ENCODE results near the gene NLN.
"Not testable (repeated sequence)": the region's sequence is repeated elsewhere in the genome, so short reads cannot be mapped to it uniquely, and the experiment has no call there.

NLN gene

GRCh38 chr5:65772963-65773362, 51.0 kb downstream of the NLN start:
- not testable (repeated sequence) for DNase-seq (ENCODE audit: low read depth, low spot score)

DNA sequence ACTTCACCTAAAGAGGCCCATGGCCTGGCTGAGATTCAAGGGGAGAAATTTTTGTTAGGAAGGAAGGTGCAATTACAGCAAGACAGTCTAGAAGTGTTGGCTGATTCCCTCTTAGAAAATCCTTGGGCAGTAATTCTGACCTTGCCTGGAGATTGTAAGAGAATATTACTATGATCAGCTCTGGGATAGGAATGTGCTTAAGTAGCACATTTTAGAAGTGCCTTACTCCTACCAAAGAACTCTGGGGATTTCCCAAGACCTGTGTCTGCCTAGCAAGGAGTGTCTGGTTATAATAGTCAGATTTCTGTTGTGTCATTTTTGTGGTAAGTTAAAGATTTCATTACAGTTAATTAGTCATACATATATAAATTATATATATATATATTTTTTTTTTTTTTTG, 52.3 kb downstream of the NLN start:
- DNase-seq (ENCODE audit: low read depth, low spot score), result no peak

DNA sequence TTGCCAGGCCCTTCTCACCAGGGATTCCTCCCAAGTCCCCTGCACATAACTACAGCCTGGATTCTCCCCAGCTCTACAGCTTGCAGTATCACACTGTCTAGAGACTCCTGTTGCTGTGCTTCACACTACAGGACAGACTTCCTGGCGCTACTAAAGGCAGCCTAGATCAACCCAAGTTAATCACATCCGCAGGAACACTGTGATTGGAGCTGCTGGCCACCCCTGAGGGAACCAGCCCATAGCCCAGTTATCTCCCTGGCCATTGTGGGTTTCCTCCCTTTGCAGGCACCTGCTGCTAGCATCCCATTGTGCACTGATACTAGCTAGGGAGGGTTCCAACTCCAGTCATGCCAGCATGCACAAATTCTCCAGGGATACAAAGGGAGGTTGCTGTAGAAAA, 53.5 kb downstream of the NLN start:
- no peak for DNase-seq (ENCODE audit: low read depth, low spot score)

DNA sequence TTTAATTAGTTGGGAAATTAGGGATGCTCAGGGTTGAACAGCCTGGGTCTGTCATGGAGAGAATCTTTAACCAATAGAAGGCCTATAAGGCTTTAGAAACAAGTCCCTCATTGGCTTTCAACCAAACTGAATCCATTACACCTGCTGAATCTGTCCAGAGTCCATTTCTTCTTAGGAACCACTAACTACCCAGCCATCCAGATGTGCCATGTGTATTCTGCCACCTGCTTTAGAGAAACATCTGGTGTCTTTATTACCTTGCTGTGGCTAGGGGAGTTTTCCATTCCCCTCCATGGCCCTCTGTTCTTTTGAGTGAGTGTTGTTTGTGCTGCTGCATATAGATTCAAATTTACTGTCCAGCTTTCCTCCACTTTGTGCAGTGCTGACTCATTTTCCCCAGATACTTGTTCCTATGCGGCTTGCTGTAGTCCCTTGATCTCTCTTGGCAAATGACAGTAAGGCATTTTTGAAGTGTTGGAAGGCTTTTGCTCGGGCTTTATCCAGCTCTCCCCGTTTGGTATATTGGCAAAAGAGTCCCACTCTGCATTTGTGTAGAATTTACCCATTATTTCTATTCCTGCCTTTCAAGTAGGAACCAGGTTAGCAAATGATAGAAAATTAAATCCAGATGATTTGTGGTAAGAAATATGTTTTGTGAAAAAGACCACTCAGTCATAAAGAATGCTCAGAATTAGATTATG, 54.6 kb downstream of the NLN start:
- no peak for DNase-seq (ENCODE audit: low read depth, low spot score)

GRCh38 chr5:65778126-65778525, 56.1 kb downstream of the NLN start:
- no peak for DNase-seq (ENCODE audit: low read depth, low spot score)

DNA sequence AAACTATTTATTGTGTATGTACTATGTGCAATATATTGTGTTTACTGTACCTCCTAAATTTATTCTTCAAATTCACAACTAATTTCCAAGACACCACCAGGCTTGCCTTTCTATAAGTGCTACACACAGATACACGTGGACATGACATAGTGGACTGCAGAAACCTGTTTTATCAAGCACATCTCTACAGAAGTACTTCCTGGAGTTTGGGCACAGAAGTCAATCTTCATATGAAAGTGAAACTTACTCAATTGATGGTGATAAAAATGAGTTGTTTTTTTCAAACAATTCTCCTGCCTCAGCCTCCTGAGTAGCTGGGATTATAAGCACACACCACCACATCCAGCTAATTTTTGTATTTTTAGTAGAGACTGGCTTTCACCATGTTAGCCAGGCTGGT, 57.6 kb downstream of the NLN start:
- DNase-seq (ENCODE audit: low read depth, low spot score), result no peak

GRCh38 chr5:65788296-65788695, 66.3 kb downstream of the NLN start:
- DNase-seq (ENCODE audit: low read depth, low spot score), result not testable (repeated sequence)

- no peak for DNase-seq (ENCODE audit: low read depth, low spot score)
These were observed 68.6 kb downstream of the NLN start for GRCh38 chr5:65790371-65791163.

- DNase-seq (ENCODE audit: low read depth, low spot score), result no peak
These were observed 70.0 kb downstream of the NLN start for GRCh38 chr5:65791712-65792673.

DNA sequence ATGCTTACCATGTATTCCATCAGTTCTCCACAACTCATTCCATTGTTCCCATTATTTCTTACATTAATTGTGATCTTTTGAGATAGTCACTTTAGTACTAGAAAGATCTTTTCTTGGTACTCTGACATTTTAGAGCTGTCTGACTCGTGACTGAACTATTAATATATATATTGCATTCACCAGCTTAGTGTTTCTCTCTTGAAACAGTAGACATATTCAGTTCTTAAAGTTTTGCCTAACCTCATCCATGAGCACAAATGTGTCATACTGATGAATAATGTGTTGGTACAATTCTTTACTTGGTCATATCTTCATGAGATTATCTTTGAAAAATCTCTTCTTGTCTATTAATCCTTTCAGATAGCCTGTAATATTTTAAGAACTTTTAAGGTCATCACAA, 74.3 kb downstream of the NLN start:
- no peak for DNase-seq (ENCODE audit: low read depth, low spot score)

DNA sequence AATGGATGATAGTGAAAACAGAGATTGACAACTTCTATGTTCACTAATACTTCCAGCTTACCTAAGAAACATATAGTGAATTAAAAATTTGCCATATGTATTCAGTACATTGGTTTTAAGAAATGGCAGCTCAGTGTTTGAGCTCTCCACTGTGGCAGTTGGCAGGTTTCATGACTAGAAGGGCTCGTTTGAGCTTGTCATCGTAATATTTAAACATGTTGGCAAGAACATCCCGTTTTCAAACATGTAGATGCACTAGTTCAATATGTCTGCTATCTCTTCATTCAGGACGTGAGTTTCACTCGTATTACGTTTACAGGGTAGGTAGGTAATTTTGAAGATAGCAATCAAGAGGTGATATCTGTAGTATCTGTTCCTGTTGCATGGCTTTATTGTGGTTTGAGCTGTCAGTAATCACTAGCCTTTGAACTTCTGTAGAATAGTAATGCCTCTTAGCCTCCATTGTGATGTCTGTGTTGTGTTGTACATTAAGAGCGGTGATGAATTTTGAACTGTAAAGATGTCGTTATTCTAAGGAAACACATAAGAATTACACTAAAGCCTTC, 74.8 kb downstream of the NLN start:
- DNase-seq (ENCODE audit: low read depth, low spot score), result no peak

GRCh38 chr5:65797481-65797880, 75.5 kb downstream of the NLN start:
- no peak for DNase-seq (ENCODE audit: low read depth, low spot score)

DNA sequence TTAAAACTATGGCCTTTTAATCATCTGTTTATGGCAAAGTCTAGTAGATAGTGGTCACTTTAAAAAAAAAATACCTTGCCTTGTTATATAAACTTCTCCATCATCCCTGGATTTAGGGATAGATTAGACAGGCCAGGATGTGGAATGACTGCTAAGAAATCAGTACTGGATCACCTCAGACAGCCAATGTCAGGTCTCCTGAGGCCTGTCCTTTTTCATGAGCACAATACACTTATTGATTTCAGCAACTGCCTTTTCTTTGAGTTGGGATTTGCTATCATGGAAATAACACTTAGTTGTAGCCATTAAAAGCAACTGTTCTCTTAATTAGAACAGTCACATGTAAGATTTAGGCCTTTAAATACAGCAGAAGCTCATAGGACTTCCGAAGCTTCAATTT, 77.9 kb downstream of the NLN start:
- DNase-seq (ENCODE audit: low read depth, low spot score), result no peak

DNA sequence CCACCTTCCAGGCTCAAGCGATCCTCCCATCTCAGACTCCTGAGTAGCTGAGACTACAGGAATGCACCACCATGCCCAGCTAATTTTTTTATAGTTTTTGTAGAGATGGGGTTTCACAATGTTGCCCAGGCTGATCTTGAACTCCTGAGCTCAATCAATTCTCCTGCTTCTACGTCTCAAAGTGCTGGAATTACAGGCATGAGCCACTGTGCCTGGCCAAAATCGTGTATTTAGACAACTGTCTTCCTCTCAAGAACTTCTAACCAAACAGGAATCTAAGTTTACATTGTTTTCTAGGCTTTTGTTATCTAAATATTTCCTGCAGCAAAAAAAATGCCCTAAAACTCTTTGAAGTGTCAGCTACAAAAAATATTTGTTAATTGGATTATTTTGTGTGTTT, 78.8 kb downstream of the NLN start:
- DNase-seq (ENCODE audit: low read depth, low spot score), result no peak

- no peak for DNase-seq (ENCODE audit: low read depth, low spot score)
These were observed 79.4 kb downstream of the NLN start for GRCh38 chr5:65801352-65801783.

DNA sequence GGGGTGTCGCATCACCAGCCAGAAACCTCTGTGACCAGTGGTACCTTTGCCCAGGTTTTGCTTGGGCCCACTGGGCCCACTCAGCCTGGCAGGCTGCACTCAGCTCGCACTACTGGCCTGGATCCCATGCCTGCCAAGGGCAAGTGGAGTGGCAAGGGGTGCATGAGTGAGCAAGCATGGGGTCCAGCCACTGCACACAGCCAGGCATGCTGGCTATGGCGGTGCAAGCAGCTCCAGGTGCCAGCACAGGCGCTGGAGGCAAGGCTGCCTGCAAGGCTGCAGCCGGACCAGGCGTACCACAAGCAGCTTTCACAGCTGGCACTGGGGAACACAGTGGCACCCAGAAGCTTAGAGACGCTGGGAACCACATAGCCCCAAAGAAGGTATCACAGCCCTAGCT, 80.1 kb downstream of the NLN start:
- no peak for DNase-seq (ENCODE audit: low read depth, low spot score)

- no peak for DNase-seq (ENCODE audit: low read depth, low spot score)
These were observed 80.8 kb downstream of the NLN start for GRCh38 chr5:65802820-65803219.

GRCh38 chr5:65803699-65804391, 81.8 kb downstream of the NLN start:
- no peak for DNase-seq (ENCODE audit: low read depth, low spot score)

DNA sequence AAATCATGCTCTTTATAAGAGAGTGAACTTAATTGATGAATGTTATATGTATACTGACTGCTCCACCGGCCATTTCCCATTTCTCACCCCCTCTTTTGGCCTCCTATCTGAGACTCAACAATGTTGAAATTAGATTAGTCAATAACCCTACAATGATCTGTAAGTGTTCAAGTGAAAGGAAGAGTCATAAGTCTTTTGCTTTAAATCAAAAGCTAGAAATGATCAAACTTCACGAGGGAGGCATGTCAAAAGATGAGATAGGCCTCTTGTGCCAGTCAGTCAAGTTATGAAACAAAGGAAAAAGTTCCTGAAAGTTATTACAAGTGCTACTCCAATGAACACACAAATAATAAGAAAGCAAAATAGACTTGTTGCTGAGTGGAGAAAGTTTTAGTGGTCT, 83.1 kb downstream of the NLN start:
- DNase-seq (ENCODE audit: low read depth, low spot score), result no peak

DNA sequence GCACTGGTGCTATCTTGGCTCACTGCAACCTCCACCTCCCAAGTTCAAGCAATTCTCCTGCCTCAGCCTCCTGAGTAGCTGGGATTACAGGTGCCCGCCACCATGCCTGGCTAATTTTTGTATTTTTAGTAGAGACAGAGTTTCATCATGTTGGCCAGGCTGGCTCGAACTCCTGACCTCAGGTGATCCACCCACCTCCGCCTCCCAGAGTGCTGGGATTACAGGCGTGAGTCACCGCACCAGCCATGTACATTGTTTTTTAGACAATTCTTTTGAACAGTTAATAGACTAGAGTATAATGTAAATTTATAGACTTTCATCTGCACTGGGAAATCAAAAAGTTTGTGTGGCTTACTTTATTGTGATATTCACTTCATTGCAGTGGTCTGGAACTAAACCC, 85.5 kb downstream of the NLN start:
- DNase-seq (ENCODE audit: low read depth, low spot score), result not testable (repeated sequence)

- DNase-seq (ENCODE audit: low read depth, low spot score), result no peak
These were observed 86.3 kb downstream of the NLN start for GRCh38 chr5:65808251-65808741.
